Inflammatory macrophage treated with lipopolysaccharide for 4 hours (primary cell): Measurements from ENCODE around the gene ZNF862.

Experiments
- DNase-seq: peaks from one replicate; pipeline ENCODE4 v3.0.0-alpha.2; 2020

ZNF862 gene

GRCh38 chr7:149838224-149838991 lies at the start of gene ZNF862:
TSS of gene ZNF862 (plus strand) at chr7:149838375. CDS start at chr7:149838612, 237 bp downstream.
- peak; percentile 97 for DNase-seq

- no peak for DNase-seq
These were observed 49.1 kb upstream of the ZNF862 start for GRCh38 chr7:149789101-149789500.

DNA sequence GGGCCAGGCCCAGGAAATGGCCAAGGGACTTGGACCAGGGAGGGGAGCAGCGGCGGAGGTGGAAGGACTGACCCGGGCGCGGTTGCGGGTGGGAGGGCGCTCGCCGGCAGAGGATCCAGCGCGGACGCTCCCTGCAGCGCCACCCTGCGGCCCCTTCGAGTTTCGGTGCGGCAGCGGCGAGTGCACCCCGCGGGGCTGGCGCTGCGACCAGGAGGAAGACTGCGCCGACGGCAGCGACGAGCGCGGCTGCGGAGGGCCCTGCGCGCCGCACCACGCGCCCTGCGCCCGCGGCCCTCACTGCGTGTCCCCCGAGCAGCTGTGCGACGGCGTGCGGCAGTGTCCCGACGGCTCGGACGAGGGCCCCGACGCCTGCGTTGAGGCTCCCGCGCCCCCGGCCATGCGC lies 48.0 kb upstream of the ZNF862 start:
- peak; percentile 26 for DNase-seq

GRCh38 chr7:149790754-149791360 lies 47.3 kb upstream of the ZNF862 start:
- no peak for DNase-seq

DNA sequence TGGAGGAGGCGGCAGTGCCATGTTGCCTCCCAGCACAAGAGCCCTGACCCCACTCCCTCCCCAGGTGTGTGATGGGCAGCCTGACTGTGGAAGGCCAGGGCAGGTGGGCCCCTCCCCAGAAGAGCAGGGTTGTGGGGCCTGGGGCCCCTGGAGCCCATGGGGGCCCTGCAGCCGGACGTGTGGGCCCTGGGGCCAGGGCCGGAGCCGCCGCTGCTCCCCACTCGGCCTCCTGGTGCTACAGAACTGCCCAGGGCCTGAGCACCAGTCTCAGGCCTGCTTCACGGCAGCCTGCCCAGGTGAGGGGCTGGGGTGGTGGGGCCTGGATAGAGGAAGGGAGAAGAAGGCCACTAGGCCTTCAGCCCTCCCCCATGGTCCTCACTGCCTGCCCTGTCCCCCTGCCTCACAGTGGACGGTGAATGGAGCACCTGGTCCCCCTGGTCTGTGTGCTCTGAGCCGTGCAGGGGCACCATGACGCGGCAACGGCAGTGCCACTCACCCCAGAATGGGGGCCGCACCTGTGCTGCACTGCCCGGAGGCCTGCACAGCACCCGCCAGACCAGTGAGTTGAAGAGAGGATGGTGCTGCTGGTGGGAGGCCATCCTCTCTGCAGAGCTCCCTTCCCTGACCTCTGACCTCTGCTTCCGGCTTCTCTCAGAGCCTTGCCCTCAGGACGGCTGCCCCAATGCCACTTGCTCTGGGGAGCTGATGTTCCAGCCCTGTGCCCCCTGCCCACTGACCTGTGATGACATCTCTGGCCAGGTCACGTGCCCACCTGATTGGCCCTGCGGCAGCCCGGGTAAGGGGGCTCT lies 46.6 kb upstream of the ZNF862 start:
- DNase-seq, result no peak

GRCh38 chr7:149792220-149792595 lies 46.0 kb upstream of the ZNF862 start:
- DNase-seq, result no peak

- DNase-seq, result no peak
These were observed 44.9 kb upstream of the ZNF862 start for GRCh38 chr7:149793261-149793660.

- DNase-seq, result no peak
These were observed 43.5 kb upstream of the ZNF862 start for GRCh38 chr7:149794661-149795060.

DNA sequence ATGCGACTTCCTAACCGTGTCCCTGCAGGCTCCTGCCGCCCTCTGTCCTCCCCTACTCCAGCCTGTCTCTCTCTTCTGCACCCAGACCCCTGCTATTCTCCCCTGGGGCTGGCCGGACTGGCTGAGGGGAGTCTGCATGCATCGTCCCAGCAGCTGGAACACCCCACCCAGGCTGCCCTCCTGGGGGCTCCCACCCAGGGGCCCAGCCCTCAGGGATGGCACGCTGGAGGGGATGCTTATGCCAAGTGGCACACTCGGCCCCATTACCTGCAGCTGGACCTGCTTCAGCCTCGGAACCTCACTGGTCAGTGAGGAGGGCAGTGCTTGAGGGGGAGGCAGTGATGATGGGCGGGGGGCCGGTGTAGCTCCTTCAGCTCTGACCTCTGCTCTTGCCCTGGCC lies 43.0 kb upstream of the ZNF862 start:
- DNase-seq, result no peak

DNA sequence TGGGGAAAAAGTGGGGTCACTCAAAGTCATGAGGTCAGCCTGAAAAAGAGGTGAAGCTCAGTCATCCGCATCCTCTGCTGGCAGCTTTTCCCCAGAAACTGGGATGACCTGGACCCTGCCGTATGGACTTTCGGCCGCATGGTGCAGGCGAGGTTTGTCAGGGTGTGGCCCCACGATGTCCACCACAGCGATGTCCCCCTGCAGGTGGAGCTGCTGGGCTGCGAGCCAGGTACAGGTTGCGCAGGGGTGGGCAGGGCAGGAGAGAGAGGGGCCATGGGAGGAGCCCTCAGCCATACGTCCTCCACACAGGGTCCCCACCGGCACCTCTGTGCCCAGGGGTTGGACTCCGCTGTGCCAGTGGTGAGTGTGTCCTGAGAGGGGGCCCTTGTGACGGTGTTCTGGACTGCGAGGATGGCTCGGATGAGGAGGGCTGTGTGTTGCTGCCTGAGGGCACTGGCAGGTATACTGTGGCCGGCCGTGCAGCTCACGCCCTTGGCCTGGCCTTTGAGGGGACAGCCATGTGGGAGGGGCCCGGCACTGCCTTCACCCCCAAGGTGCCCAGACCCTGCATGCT lies 41.8 kb upstream of the ZNF862 start:
- DNase-seq, result no peak

GRCh38 chr7:149797771-149798170 lies 40.4 kb upstream of the ZNF862 start:
- no peak for DNase-seq

- peak; percentile 5 for DNase-seq
These were observed 38.6 kb upstream of the ZNF862 start for GRCh38 chr7:149799397-149800168.

- DNase-seq, result no peak
These were observed 38.0 kb upstream of the ZNF862 start for GRCh38 chr7:149800169-149800555.

GRCh38 chr7:149801002-149801566 lies 37.1 kb upstream of the ZNF862 start:
- DNase-seq, result no peak

DNA sequence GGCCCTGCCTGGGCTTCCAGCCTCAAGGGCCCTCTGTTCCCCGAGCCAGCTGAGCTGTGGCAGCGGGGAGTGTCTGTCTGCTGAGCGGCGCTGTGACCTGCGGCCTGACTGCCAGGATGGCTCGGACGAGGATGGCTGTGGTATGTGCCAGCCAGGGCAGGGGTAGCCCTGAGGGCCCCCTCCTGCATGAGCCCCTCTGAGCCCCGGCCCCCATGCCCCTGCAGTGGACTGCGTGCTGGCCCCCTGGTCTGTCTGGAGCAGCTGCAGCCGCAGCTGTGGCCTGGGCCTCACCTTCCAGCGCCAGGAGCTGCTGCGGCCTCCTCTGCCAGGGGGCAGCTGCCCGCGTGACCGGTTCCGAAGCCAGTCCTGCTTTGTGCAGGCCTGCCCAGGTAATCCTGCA lies 36.4 kb upstream of the ZNF862 start:
- no peak for DNase-seq

DNA sequence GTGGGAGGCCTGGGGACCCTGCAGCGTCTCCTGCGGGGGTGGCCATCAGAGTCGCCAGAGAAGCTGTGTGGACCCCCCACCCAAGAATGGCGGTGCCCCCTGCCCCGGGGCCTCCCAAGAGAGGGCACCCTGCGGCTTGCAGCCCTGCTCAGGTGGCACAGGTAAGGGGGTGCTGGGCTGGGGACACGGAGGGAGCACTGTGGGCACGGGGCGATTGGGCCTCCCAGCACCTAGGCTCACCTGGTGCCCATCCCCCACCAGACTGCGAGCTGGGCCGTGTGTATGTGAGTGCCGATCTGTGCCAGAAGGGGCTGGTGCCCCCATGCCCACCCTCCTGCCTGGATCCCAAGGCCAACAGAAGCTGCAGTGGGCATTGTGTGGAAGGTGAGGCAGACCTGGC lies 35.2 kb upstream of the ZNF862 start:
- DNase-seq, result no peak

- no peak for DNase-seq
These were observed 34.6 kb upstream of the ZNF862 start for GRCh38 chr7:149803551-149804074.

GRCh38 chr7:149804106-149804505 lies 34.1 kb upstream of the ZNF862 start:
- DNase-seq, result no peak

DNA sequence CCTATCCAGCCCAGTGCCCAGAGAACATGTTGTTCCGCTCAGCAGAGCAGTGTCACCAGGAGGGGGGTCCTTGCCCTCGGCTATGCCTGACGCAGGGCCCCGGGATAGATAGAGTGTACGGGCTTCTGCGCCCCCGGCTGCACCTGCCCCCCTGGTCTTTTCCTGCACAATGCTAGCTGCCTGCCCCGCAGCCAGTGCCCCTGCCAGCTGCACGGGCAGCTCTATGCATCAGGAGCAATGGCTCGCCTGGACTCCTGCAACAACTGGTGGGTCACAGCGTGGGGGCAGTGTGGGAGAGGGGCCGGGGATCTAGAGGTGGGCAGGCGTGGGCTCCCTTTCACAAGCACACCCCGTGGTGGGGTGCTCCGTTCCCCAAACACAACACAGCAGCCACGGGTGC lies 31.4 kb upstream of the ZNF862 start:
- no peak for DNase-seq

GRCh38 chr7:149808311-149808710 lies 29.9 kb upstream of the ZNF862 start:
- no peak for DNase-seq

DNA sequence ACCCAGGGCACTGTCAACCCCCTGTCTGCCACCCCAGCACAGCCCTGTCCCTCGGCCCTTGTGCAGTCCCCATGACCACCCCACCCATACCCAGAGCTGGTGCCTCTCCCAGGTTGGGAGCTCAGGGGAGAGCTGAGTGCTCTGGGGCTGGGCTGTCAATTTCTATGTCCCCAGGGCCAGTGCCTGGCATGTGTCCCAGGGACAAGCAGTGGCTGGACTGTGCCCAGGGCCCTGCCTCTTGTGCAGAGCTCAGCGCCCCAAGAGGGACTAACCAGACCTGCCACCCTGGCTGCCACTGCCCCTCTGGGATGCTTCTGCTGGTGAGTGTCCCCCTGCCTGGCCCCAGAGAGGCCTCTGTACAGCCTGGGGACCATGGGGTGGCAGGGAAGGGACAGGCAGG lies 29.0 kb upstream of the ZNF862 start:
- no peak for DNase-seq

GRCh38 chr7:149811221-149811620 lies 27.0 kb upstream of the ZNF862 start:
- no peak for DNase-seq
